BLaER1 (cell line): ENCODE data around the gene COX6B1.
A peak's percentile ranks its signal among the peaks of the same experiment; 100 is the strongest.

ENCODE experiments used
- H3K27ac ChIP-seq: shearing (Covaris generic); formaldehyde crosslinking; 2 replicates; pipeline ENCODE4 v1.8.1; 2022
- H3K27me3 ChIP-seq: shearing (Covaris generic); formaldehyde crosslinking; 2 replicates; pipeline ENCODE4 v1.8.1; 2022
- H3K36me3 ChIP-seq: shearing (Covaris generic); formaldehyde crosslinking; 2 replicates; pipeline ENCODE4 v1.8.1; 2022
- H3K4me1 ChIP-seq: shearing (Covaris generic); formaldehyde crosslinking; 2 replicates; pipeline ENCODE4 v1.8.1; 2022
- H3K4me2 ChIP-seq: shearing (Covaris generic); formaldehyde crosslinking; 2 replicates; pipeline ENCODE4 v1.8.1; 2022
- H3K4me3 ChIP-seq: shearing (Covaris generic); formaldehyde crosslinking; 2 replicates; pipeline ENCODE4 v1.8.1; 2022
- H3K9ac ChIP-seq: shearing (Covaris generic); formaldehyde crosslinking; 2 replicates; pipeline ENCODE4 v1.8.1; 2022
- H3K9me3 ChIP-seq: shearing (Covaris generic); formaldehyde crosslinking; 2 replicates; pipeline ENCODE4 v1.8.1; 2022
- H4K20me1 ChIP-seq: shearing (Covaris generic); formaldehyde crosslinking; 2 replicates; pipeline ENCODE4 v1.8.1; 2022
- Cebpa-rat ChIP-seq: shearing (Covaris generic); IDR thresholded peaks from 2 replicates; pipeline ENCODE4 v1.8.1; 2022

Gene COX6B1

GRCh38 chr19:35702223-35703012 lies 54.3 kb downstream of the COX6B1 start:
- no peak for TF ChIP-seq Cebpa-rat
- Histone ChIP-seq H3K4me2 (peak overlapping the region; percentile 73), H3K4me1 (0 out of 2 replicates have a peak, but pooled peaks cover 7% of the 10 kb centered on the region), H3K9ac (peak overlapping the region; percentile 15; the same call in 1 of the 2 replicates), H3K9me3 (no peaks in the 10 kb centered on the region), H3K27me3 (peaks cover 10% of the 10 kb centered on the region; the same call in 1 of the 2 replicates), H3K27ac (no peak overlapping the region), H3K4me3 (peak overlapping the region; percentile 62), H3K36me3 (no peaks in the 10 kb centered on the region), H4K20me1 (no peaks in the 10 kb centered on the region)

- no peak for TF ChIP-seq Cebpa-rat
- Histone ChIP-seq H3K27me3 (peaks cover 10% of the 10 kb centered on the region; the same call in 1 of the 2 replicates), H3K27ac (no peak overlapping the region), H3K4me2 (peak overlapping the region; percentile 73; the same call in 1 of the 2 replicates), H3K4me1 (0 out of 2 replicates have a peak, but pooled peaks cover 7% of the 10 kb centered on the region), H3K4me3 (no peak overlapping the region), H3K9ac (no peak overlapping the region), H3K36me3 (no peaks in the 10 kb centered on the region), H3K9me3 (no peaks in the 10 kb centered on the region), H4K20me1 (no peaks in the 10 kb centered on the region)
Measured at GRCh38 chr19:35703343-35703742, 55.2 kb downstream of the COX6B1 start.

DNA sequence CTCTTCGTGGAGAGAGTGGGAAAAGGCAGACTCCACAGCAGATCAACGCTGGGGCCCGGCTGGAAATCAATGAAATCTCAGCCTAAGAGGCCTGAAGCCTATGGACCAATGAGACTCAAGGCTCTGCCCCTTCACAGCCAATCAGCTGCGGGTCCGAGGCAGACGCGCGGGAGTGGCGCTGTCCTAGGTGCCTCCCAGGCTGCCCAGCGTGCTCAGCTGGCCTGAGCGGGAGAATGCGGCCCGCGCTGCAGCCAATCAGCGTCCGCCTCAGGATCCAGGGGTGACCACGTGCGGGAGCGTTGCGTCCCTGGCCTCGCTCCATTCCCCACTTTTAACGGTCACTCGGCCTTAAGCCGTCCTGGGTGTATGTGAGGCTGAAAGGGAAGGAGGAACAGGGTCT lies 56.1 kb downstream of the COX6B1 start, which contains the start of gene ZBTB32:
Gene ZBTB32 (plus strand): TSS at position 341 of the 400 bp plus-strand sequence. CDS start 10,069 bp downstream, outside the sequence.
- no peak within 1 kb of the TSS for H3K4me2 ChIP-seq
- TF ChIP-seq Cebpa-rat, result no peak

More for the DNA sequence above, 56.1 kb downstream of the COX6B1 start, which contains the start of gene ZBTB32:
- Histone ChIP-seq H3K4me3 (no peak within 1 kb of the TSS), H3K36me3 (no peaks in the 10 kb centered on the region), H3K4me1 (0 out of 2 replicates have a peak, but pooled peaks cover 7% of the 10 kb centered on the region), H3K9ac (no peak within 1 kb of the TSS), H3K27me3 (peaks cover 10% of the 10 kb centered on the region; the same call in 1 of the 2 replicates), H4K20me1 (no peaks in the 10 kb centered on the region), H3K9me3 (no peaks in the 10 kb centered on the region), H3K27ac (no peak within 1 kb of the TSS)
